ENCODE results near the gene SLX4IP.

GRCh38 chr20:10538768-10539167, 103.7 kb downstream of the SLX4IP start:
- no peak for TF ChIP-seq CTCF (IDR thresholded peaks at IDR 0.05)
- no peak for TF ChIP-seq POLR2A (IDR thresholded peaks at IDR 0.05)

All from adrenal gland (tissue), 5 donors.